ENCODE data around the gene CTNNB1.

Gene CTNNB1

GRCh38 chr3:41251593-41251992, 52.3 kb downstream of the CTNNB1 start:
- no peaks in the 10 kb centered on the region for H3K9me2 ChIP-seq (replicated peaks; ENCODE audit: insufficient read depth, low read length)
- no peaks in the 10 kb centered on the region for H3K36me3 ChIP-seq (replicated peaks; ENCODE audit: insufficient read depth, low read length)
- no peaks in the 10 kb centered on the region for H4K20me1 ChIP-seq (ENCODE audit: insufficient read depth, low read length)
- H3K4me3 ChIP-seq (ENCODE audit: low read length): no peak overlapping the region
- no peak overlapping the region for H3K9ac ChIP-seq (ENCODE audit: low read length)
- H3K79me2 ChIP-seq (ENCODE audit: low read length): no peaks in the 10 kb centered on the region
- no peak for DNase-seq
- H3K9me3 ChIP-seq (replicated peaks; ENCODE audit: insufficient read depth, low read length): no peaks in the 10 kb centered on the region
- H3K4me2 ChIP-seq (ENCODE audit: low read depth, low read length): no peak overlapping the region
- no peaks in the 10 kb centered on the region for H3K4me1 ChIP-seq (ENCODE audit: low read length)
- H3F3A ChIP-seq (ENCODE audit: insufficient read depth, low read length): no peaks in the 10 kb centered on the region
- no peaks in the 10 kb centered on the region for H3K27me3 ChIP-seq (replicated peaks; ENCODE audit: insufficient read depth, low read length)
- no peak for TF ChIP-seq EZH2phosphoT487 (IDR thresholded peaks at IDR 0.05; ENCODE audit: low read length)
- TF ChIP-seq CTCF (IDR thresholded peaks at IDR 0.05; ENCODE audit: low read length): no peak
- no peak for TF ChIP-seq EZH2 (optimal IDR thresholded peaks at IDR 0.05; ENCODE audit: low read depth, low read length)
- no peak overlapping the region for H2AFZ ChIP-seq (ENCODE audit: low read length)
- H3K27ac ChIP-seq (ENCODE audit: low read length): no peak overlapping the region

- no peaks in the 10 kb centered on the region for H3K4me1 ChIP-seq (ENCODE audit: low read length)
- H4K20me1 ChIP-seq (ENCODE audit: insufficient read depth, low read length): no peaks in the 10 kb centered on the region
- no peak overlapping the region for H3K4me3 ChIP-seq (ENCODE audit: low read length)
- H2AFZ ChIP-seq (ENCODE audit: low read length): no peak overlapping the region
- H3K9me2 ChIP-seq (replicated peaks; ENCODE audit: insufficient read depth, low read length): no peaks in the 10 kb centered on the region
- no peaks in the 10 kb centered on the region for H3F3A ChIP-seq (ENCODE audit: insufficient read depth, low read length)
- H3K9ac ChIP-seq (ENCODE audit: low read length): no peak overlapping the region
- H3K36me3 ChIP-seq (replicated peaks; ENCODE audit: insufficient read depth, low read length): no peaks in the 10 kb centered on the region
- TF ChIP-seq CTCF (IDR thresholded peaks at IDR 0.05; ENCODE audit: low read length): no peak
- no peak for TF ChIP-seq EZH2phosphoT487 (IDR thresholded peaks at IDR 0.05; ENCODE audit: low read length)
- TF ChIP-seq EZH2 (optimal IDR thresholded peaks at IDR 0.05; ENCODE audit: low read depth, low read length): no peak
- no peak overlapping the region for H3K27ac ChIP-seq (ENCODE audit: low read length)
- no peaks in the 10 kb centered on the region for H3K9me3 ChIP-seq (replicated peaks; ENCODE audit: insufficient read depth, low read length)
- H3K4me2 ChIP-seq (ENCODE audit: low read depth, low read length): no peak overlapping the region
- DNase-seq: no peak
- no peaks in the 10 kb centered on the region for H3K79me2 ChIP-seq (ENCODE audit: low read length)
- H3K27me3 ChIP-seq (replicated peaks; ENCODE audit: insufficient read depth, low read length): no peaks in the 10 kb centered on the region
Observed at GRCh38 chr3:41258239-41258800, 59.0 kb downstream of the CTNNB1 start.

DNA sequence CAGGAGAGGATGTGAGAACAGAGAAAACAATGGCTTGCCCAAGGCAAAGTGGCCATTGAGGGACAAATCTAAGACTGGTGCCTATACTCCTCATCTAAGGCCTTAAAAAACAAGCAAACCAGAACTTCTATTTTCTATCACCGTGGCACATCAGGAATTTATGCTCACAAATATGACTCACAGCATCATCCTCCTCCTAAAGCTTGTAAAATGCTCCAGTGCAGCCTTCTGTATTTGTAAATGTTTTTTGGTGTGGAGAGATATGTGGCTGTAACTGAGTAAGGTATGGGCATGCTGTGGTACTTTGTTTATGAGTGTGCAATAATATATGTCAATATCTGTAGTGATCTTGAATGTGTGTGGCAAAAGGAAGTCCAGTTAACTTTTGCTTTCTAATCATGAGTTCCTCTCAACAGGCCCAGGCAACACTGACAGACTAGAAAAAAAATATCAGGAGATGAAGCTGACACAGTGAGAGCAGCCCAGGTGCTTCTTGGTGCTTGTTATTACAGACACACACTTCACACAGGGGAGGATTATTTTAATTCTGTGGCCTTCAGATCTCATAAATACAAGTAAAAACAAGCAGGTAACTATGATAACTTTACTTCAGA, 60.3 kb downstream of the CTNNB1 start:
- H3K9me2 ChIP-seq (replicated peaks; ENCODE audit: insufficient read depth, low read length): no peaks in the 10 kb centered on the region
- no peaks in the 10 kb centered on the region for H3K79me2 ChIP-seq (ENCODE audit: low read length)
- H4K20me1 ChIP-seq (ENCODE audit: insufficient read depth, low read length): no peaks in the 10 kb centered on the region
- no peak overlapping the region for H3K4me2 ChIP-seq (ENCODE audit: low read depth, low read length)
- no peaks in the 10 kb centered on the region for H3K9me3 ChIP-seq (replicated peaks; ENCODE audit: insufficient read depth, low read length)
- no peaks in the 10 kb centered on the region for H3K27me3 ChIP-seq (replicated peaks; ENCODE audit: insufficient read depth, low read length)
- DNase-seq: no peak
- H3K4me3 ChIP-seq (ENCODE audit: low read length): no peak overlapping the region
- H3K4me1 ChIP-seq (ENCODE audit: low read length): no peaks in the 10 kb centered on the region
- H3F3A ChIP-seq (ENCODE audit: insufficient read depth, low read length): no peaks in the 10 kb centered on the region
- H3K9ac ChIP-seq (ENCODE audit: low read length): no peak overlapping the region
- no peaks in the 10 kb centered on the region for H3K36me3 ChIP-seq (replicated peaks; ENCODE audit: insufficient read depth, low read length)
- no peak overlapping the region for H2AFZ ChIP-seq (ENCODE audit: low read length)
- TF ChIP-seq EZH2phosphoT487 (IDR thresholded peaks at IDR 0.05; ENCODE audit: low read length): no peak
- TF ChIP-seq CTCF (IDR thresholded peaks at IDR 0.05; ENCODE audit: low read length): no peak
- TF ChIP-seq EZH2 (optimal IDR thresholded peaks at IDR 0.05; ENCODE audit: low read depth, low read length): no peak
- no peak overlapping the region for H3K27ac ChIP-seq (ENCODE audit: low read length)

All from MM.1S (cell line).